HPDE6-E6E7 (cell line): Measurements from ENCODE around the gene TMEM143.
"Not testable (repeated sequence)": the region's sequence is repeated elsewhere in the genome, so short reads cannot be mapped to it uniquely, and the experiment has no call there.

Experiments used
- DNase-seq: peaks from one replicate; pipeline ENCODE4 v3.0.0; 2011; ENCODE audit warnings: missing footprints; ENCODE audit errors: extremely low spot score

Gene TMEM143

DNA sequence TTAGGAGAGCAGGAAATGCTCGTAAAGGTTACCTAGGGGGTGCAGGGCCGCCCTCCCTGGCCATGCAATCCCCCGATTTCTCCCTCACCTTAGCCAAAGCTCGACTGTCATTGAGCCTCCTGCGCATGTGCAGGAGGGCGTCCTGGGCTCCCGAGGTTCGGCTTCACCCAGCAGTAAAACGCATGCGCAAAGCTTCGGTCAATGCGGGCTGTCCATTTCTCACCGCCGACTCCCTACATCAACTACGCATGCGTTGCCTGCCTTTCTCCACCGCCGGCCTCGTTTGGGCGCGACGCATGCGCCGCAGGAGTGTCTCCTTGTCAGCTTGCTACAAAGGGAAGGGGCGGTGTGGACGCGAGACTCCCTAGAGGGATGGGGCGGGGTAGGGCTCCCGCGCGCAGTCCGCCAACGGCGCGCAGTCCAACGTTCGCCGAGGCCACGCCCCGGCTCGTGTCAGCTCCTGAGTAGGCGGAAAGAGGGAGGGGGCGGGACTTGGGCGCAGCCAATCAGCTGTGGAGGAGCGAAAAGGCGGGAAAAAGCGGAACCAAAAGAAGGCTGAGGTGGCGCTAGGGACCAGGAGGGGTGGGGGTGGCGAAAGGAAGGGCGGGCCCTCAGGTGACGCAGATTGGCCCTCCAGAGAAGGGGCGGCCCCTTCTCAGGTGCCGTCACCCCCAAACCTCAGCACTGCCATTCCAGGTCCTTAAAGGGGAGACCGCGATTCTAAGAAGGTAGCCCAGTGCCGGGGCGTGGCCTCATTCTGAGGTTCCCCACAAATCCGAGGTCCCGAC, at the start of gene TMEM143, which contains the start of gene SYNGR4:
Gene TMEM143, minus strand, starts transcription at position 131 of the 788 bp plus-strand sequence. Its CDS starts 20 bp downstream, at position 111.
Gene SYNGR4, plus strand, starts transcription at position 558 of the 788 bp plus-strand sequence. CDS start 1,476 bp downstream, outside the sequence.
- peak; percentile 100 for DNase-seq

- no peak for DNase-seq
Measured at GRCh38 chr19:48405850-48406249, 42.1 kb upstream of the TMEM143 start.

GRCh38 chr19:48405010-48405659, 41.4 kb upstream of the TMEM143 start:
- DNase-seq = no peak

DNA sequence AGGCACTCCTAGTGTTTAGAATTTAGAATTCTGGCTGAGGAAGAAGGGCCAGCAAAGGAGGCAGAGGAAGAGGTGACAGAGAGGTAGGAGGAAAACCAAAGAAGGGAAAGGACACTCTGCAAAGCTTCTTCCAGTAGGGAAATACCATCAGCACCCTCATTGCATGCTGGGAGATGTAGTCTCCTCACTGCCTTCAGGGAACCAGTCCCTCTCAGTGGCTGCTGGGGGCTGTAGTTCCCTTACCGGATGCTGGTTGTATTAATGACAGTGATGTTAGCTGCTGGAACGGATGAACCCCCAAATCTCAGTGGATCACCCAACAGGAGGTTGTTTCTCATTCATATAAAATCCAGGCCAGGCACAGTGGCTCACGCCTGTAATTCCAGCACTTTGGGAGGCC, 39.9 kb upstream of the TMEM143 start:
- no peak for DNase-seq

- no peak for DNase-seq
Measured at GRCh38 chr19:48401287-48401686, 37.5 kb upstream of the TMEM143 start.

DNA sequence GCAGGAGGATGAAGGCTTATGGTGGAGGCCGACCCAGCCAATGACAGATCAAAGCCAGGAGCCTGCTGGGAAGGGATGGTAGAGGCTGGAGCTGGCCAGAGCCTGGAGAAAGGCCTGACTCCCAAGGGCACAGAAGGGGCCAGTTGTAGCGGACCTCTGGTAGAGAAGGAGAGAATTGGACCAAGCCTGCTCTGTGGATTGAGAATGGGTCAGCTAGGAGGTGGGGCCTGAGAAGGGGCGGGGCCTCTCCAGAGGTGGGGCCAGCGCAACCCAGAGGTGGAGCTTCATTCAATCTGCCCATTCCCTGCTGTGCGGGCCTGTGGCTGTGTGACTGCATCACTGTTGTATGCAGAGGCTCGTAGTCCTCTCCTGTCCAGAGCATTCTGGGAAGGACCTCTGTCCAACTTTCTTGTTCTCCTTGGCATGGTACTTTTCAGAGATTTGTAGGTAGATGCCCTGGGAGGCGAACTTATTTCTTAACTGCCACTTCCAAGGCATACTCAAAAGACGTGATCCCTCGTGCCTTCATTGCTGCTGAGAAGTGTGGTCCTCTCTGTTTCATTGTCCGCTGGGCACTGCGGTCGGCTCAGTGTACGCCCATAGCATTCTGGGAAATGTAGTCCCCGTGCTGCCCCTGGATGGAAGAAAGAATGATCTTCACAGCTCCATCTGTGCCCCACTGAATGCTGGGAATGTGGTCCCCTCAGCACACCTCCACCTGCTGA, 36.4 kb upstream of the TMEM143 start:
- DNase-seq = no peak

GRCh38 chr19:48398375-48399235, 34.9 kb upstream of the TMEM143 start:
- no peak for DNase-seq

GRCh38 chr19:48398102-48398374, 34.3 kb upstream of the TMEM143 start:
- no peak for DNase-seq

GRCh38 chr19:48397263-48398101, 33.7 kb upstream of the TMEM143 start:
- no peak for DNase-seq

DNA sequence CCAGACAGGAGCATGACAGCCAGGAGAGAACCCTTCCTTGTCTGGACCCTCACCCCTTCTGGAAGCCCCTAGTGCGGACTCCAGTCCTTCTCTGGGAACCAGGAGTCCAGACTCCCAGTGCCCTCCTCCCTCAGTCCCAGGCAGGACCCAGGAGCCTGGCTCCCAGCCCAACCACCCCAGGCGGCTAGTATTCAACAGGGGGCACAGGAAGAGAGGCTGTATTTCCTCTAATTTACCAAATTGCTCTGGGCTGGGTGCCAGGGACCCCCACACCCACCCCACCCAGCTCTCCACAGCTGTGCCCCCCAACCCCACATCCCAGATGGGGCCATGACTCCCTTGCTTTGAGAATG, 33.1 kb upstream of the TMEM143 start:
- no peak for DNase-seq

GRCh38 chr19:48396016-48396823, 32.5 kb upstream of the TMEM143 start:
- no peak for DNase-seq

DNA sequence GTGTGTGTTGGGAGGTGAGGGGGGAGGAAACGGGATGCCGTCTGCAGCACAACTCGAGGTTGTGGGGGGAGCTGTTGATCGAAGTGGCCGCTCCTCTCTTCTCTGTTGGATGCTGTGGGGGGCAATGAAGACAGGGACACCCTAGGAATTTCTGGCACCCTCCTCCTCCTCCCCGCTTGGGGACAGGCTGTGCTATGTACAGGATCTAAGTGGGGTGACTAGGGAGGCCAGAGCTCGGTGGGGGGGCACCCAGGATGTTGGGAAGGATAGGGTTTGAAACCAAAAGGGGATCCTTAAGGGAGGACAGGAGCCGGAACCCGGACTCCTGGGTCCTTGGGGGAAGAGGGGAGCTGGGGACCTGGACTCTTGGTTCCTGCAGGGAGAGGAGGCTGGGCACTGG, 31.8 kb upstream of the TMEM143 start:
- no peak for DNase-seq

DNA sequence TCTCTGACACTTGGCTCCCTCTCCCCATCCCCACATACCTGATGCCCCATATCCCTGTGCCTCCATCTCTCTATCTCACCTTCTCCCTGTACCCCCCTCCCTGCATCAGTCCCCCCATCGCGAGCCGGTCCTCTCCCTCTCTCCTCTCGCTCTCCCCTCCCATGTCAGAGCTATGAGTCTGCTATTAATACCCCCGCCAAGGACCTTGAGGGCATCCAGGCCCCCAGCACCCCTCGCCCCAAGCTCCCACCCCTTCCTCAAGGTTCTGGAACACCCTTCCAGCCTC, 31.4 kb upstream of the TMEM143 start:
- no peak for DNase-seq

- no peak for DNase-seq
Measured at GRCh38 chr19:48394331-48395169, 30.8 kb upstream of the TMEM143 start.

DNA sequence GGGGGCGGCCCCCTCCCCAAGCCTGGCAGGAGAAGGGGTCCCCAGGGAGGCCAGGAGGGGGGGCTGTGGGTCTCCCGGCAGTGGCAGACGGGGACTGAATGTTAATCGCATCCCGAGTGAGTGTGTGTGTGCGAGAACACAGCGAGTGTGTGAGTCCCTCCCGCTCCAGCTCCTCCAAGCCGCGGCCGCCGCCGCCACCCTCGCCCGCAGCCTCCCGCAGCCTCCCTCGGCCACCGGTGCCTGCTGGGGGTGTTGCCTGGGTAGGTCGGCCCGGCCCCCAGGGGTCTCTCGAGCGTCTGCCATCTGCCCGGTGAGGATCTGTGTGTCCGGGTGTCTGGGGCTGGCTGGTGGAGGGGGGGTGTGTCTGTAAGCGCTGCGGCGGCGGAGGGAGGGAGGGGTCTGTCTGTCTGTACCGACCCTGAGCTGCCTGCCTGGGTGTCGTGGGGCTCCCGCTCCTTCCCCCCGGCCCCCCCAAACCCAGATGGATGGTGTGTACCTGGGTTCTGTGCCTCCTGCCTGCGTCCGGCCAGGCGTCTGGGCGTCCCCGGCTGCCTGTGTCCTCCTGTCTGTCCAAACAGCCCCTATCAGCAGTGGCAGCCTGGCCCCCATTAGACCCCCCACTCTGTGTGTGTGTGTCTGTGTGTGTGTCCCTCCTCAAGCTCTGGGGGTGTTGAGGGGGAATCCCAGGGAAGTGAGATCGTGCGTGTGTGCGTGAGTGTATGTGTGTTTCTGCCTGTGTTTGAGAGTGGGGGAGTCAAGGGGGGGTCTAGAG, 30.0 kb upstream of the TMEM143 start, which contains the start of gene GRIN2D:
Gene GRIN2D, plus strand, starts transcription at position 110 of the 772 bp plus-strand sequence. CDS start 4,725 bp downstream, outside the sequence.
- DNase-seq = no peak

DNA sequence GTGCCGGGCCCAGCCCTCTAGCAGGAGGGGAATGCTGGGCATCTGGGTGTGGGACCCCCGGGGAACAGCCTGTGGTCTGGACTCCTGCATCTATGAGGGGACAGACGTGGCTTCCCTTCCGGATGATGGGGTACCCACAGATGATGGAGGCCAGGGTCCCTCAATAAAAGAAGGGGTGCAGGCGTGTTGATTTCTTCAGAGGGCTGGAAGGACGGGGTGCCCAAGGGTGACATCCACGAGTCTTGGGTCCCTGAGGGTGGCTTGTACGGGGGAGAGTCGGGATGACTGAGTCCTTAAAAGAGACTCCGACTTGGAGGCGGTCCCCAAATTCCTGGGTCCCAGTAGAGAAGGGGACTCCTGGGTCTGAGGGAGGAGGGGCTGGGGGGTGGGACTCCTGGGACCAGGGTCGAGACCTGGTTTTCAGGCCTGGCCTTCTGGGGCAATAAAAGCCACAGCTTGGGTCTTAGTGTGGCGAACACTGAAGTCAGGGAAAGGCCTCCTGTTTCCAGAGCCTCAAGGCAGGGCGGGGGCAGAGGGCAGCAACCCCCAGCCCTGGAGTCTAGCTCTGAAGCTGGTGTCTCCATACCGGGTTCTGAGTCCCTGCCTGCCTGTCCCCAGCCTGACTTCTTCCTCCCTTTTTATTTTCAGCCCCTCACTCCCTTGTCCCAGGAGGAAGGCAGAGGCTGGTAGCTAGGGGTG, 29.3 kb upstream of the TMEM143 start:
- DNase-seq = no peak

- not testable (repeated sequence) for DNase-seq
Measured at GRCh38 chr19:48392006-48392344, 28.2 kb upstream of the TMEM143 start.
